Lower lobe of right lung (tissue), 2 donors: ENCODE measurements around the gene M6PR. TPM values are rescaled to one million over a fixed set of nuclear protein-coding genes. Genes with fewer than 3 reads are reported as not detected.
A peak's percentile ranks its signal among the peaks of the same experiment; 100 is the strongest.
"Not testable (repeated sequence)": the region's sequence is repeated elsewhere in the genome, so short reads cannot be mapped to it uniquely, and the experiment has no call there.

ENCODE experiments used
- ATAC-seq, 2 donors: fragments of 200-7000 bp; cut with Tn5 transposase; one replicate each; pipeline ENCODE4 v1.9.1; 2020 to 2022; ENCODE audit warnings: mild to moderate bottlenecking in 2 of 2, moderate library complexity in 2 of 2
- DNase-seq: peaks from one replicate; pipeline ENCODE4 v3.0.0-alpha.2; 2020
- H3K27ac ChIP-seq: fragments of 200-600 bp; one replicate; pipeline ENCODE4 v1.8.0; 2022
- H3K27me3 ChIP-seq: fragments of 200-600 bp; one replicate; pipeline ENCODE4 v1.8.0; 2022; ENCODE audit warnings: low read depth
- H3K36me3 ChIP-seq: fragments of 200-600 bp; one replicate; pipeline ENCODE4 v1.8.0; 2022; ENCODE audit warnings: mild to moderate bottlenecking
- H3K4me1 ChIP-seq: fragments of 200-600 bp; one replicate; pipeline ENCODE4 v1.8.0; 2022
- H3K4me3 ChIP-seq: fragments of 200-600 bp; one replicate; pipeline ENCODE4 v1.8.0; 2022; ENCODE audit warnings: mild to moderate bottlenecking
- H3K9me3 ChIP-seq: fragments of 200-600 bp; one replicate; pipeline ENCODE4 v1.8.0; 2022
- intact Hi-C: fragments of 100-400 bp; cut with DNase I; formaldehyde crosslinking; loops from one replicate; pipeline ENCODE4 v1.11.0; 2022
- total RNA-seq: library from RNA; stranded (reverse); fragmentation: NEBNext Ultra II Directional; extraction: Animal tissue kit (Norgen Biotek cat#: 25700); gene quantifications from one replicate; pipeline ENCODE4 v1.2.1, GENCODE V29; 2021
- TF ChIP-seq, protein P1 (sequence below): fragments of 200-600 bp; IDR thresholded peaks from one replicate; pipeline ENCODE4 v1.8.0; 2022; ENCODE audit warnings: antibody characterized with exemption, mild to moderate bottlenecking
- donor health status: DM: no; HTN: yes; CAD: no; lungs with severe emphysema.

The M6PR gene
- total RNA-seq, 1 donor from 2014 or later = 226 TPM

DNA sequence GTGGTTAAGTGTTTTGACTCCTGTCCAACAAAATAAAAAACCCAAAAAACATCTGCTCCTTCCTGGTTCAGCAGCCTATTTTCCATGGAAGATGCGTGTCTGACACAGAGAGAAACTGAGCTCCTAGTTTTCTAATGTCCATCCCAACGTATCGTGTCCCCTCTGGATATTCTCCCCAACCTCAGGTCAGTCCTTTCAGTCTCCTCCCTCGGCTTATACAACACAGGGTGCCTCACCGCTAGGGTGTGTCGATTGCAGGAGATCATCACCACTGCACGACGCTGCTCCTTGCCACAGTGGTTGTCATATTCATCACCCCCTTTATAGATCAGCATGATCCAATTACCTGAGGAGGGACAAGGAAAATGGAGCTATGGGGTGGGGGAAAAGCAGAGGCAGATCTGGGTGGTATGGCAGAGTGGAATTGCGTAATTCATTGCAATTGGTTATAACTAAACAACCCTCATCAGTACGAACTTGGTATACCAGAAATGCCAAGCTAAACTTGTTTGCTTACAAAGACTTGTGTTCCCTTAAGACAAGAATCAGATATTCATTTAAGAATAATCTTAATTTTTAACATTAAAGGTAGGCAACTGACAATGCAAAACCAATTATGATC is 5.8 kb downstream of the M6PR start:
- Histone ChIP-seq H3K27ac (no peak overlapping the region), H3K27me3 (no peaks in the 10 kb centered on the region), H3K4me3 (no peak overlapping the region), H3K36me3 (peaks cover 56% of the 10 kb centered on the region), H3K4me1 (peaks cover 17% of the 10 kb centered on the region), H3K9me3 (no peaks in the 10 kb centered on the region)
- ATAC-seq (no peak), DNase-seq (no peak)
- intact Hi-C loops = no loop called here
- TF ChIP-seq, protein P1, sequence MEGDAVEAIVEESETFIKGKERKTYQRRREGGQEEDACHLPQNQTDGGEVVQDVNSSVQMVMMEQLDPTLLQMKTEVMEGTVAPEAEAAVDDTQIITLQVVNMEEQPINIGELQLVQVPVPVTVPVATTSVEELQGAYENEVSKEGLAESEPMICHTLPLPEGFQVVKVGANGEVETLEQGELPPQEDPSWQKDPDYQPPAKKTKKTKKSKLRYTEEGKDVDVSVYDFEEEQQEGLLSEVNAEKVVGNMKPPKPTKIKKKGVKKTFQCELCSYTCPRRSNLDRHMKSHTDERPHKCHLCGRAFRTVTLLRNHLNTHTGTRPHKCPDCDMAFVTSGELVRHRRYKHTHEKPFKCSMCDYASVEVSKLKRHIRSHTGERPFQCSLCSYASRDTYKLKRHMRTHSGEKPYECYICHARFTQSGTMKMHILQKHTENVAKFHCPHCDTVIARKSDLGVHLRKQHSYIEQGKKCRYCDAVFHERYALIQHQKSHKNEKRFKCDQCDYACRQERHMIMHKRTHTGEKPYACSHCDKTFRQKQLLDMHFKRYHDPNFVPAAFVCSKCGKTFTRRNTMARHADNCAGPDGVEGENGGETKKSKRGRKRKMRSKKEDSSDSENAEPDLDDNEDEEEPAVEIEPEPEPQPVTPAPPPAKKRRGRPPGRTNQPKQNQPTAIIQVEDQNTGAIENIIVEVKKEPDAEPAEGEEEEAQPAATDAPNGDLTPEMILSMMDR = no peak

DNA sequence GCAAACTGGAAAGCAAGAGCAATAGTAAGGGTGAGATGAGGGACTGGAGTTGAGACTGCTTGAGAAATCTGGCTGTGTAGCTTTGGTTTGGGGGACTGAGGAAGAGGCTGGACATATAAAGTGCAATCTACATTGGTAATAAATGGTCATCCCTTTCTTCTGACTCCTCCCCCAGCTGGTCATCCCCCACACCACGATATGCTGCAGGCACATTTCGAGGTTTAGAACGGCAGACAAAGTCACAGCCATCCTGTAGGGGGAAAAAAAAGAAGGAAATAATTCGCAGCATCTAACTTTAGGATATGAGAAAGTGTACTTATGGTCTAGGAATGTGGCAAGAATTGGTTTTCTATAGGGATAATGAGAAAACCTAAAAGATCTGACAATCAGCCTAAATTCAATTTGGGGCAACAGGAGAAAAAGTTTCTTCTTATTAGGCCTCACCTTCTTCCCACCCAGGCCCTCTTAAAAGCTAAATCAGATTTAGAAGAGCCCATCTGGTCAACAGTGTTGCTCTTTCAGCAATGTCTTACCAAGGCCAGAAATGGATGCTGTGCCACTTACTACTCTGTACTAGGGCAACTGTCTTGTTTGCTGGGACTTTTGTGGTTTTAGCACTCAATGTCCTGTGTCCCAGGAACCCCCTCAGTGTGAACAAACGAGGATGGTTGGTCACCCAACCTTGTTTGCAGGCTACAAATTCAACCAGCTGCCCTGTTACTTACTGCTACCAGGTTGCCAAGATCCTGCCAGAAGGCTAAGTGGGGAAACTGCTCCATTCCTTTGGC is 7.6 kb downstream of the M6PR start:
- intact Hi-C loops = no loop called here
- DNase-seq (no peak), ATAC-seq (no peak)
- Histone ChIP-seq H3K9me3 (no peaks in the 10 kb centered on the region), H3K27ac (no peak overlapping the region), H3K27me3 (no peaks in the 10 kb centered on the region), H3K36me3 (peaks cover 74% of the 10 kb centered on the region), H3K4me1 (no peaks in the 10 kb centered on the region), H3K4me3 (no peak overlapping the region)
- TF ChIP-seq, protein P1 = no peak

DNA sequence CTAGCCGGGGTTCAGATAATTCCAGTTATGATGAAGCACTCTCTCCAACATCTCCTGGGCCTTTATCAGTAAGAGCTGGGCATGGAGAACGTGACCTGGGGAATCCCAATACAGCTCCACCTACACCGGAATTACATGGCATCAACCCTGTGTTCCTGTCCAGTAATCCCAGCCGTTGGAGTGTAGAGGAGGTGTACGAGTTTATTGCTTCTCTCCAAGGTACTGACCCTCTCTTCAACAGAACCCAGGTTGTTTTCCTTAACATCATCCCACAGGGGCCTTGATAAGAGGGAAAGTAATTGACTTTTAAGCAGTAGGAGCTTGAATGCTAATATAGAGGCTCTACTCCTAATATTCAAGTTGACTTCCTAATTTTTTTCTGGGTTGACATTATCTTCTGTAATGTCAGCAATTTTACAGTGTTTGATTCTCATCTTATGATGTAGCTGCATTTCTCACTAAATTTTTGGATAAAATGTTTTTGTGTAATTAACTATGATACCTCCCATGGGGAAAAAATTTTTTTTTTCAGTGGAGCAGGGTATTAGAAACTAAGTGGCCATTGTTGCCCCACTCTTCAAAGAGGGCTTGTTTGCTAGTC is 11.5 kb downstream of the M6PR start:
- H3K36me3 ChIP-seq = peaks cover 78% of the 10 kb centered on the region
- H3K4me3 ChIP-seq, H3K9me3 ChIP-seq, H3K27me3 ChIP-seq, intact Hi-C loops, H3K27ac ChIP-seq, DNase-seq, H3K4me1 ChIP-seq, ATAC-seq: not testable (repeated sequence)

DNA sequence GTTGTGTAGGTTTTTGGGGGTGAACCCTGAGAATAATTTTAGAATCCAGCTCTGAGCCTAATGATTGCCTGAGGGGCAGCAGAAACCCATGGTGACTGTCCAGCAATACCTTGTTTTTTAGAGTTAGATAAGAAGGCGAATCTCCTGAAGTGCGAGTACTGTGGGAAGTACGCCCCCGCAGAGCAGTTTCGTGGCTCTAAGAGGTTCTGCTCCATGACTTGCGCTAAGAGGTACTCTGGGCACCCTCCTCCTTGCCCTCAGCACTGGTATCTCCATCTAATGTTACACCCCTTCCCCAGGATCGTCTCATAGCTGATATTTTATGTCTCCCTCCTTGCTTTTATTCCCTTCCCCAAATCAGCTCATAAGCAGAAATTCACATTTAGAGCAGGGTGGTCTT is 12.7 kb downstream of the M6PR start:
- Histone ChIP-seq H3K4me1 (no peaks in the 10 kb centered on the region), H3K9me3 (no peaks in the 10 kb centered on the region), H3K27ac (no peak overlapping the region), H3K36me3 (peaks cover 73% of the 10 kb centered on the region), H3K27me3 (no peaks in the 10 kb centered on the region), H3K4me3 (no peak overlapping the region)
- intact Hi-C loops = no loop called here
- DNase-seq (no peak), ATAC-seq (no peak)
- TF ChIP-seq, protein P1 = no peak

DNA sequence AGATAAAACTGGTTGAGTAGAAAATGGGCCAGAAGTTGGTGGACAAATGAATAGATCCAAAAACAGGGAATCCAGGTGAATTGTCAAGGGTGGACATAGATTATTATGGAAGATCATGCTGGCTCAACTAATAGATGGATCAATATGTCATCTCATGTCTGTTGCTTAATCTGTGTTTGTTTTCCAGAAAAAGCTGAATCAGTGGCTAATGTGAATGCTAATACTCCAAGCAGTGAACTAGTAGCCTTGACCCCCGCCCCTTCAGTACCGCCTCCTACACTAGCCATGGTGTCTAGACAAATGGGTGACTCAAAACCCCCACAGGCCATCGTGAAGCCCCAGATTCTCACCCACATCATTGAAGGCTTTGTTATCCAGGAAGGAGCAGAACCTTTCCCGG is 15.4 kb downstream of the M6PR start:
- H3K4me1 ChIP-seq, intact Hi-C loops, H3K27ac ChIP-seq, DNase-seq, ATAC-seq, H3K4me3 ChIP-seq, H3K27me3 ChIP-seq, H3K9me3 ChIP-seq: not testable (repeated sequence)
- peaks cover 88% of the 10 kb centered on the region for H3K36me3 ChIP-seq

DNA sequence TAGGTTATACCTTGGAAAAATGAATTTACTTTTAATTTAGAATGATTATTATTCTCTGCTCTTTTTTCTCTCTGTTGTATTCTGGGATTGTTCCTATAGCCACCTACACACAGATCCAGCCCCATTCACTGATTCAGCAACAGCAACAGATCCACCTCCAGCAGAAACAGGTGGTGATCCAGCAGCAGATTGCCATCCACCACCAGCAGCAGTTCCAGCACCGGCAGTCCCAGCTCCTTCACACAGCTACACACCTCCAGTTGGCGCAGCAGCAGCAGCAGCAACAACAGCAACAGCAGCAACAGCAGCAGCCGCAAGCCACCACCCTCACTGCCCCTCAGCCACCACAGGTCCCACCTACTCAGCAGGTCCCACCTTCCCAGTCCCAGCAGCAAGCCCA is 17.0 kb downstream of the M6PR start:
- H3K4me3 ChIP-seq, DNase-seq, intact Hi-C loops, H3K4me1 ChIP-seq, H3K27me3 ChIP-seq, H3K27ac ChIP-seq, H3K9me3 ChIP-seq: not testable (repeated sequence)
- peaks cover 86% of the 10 kb centered on the region for H3K36me3 ChIP-seq
- ATAC-seq = peak in 1 of 2 donors; percentile 7

DNA sequence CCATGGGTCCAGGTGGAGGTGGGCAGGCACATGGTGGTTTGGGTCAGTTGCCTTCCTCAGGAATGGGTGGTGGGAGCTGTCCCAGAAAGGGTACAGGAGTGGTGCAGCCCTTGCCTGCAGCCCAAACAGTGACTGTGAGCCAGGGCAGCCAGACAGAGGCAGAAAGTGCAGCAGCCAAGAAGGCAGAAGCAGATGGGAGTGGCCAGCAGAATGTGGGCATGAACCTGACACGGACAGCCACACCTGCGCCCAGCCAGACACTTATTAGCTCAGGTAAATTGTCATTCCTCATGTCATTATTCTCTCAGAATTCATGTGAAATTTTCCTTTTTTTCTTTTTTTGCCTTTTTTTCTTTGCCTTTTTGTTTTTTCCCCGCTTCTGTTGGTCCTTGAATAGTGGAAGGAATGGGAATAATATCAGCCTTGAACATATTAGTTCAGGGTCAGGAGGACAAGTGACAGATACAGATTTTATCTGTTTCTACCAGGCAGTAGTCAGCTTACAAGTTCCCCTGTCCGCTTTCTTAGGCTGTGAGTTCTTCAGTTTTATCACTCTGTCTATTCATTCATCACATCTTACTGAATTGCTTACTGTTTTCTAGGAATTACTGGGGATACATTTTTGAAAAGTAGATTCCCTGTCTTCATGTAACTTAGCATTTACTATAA is 18.7 kb downstream of the M6PR start:
- not testable (repeated sequence) for H3K27me3 ChIP-seq

More for the DNA sequence above, 18.7 kb downstream of the M6PR start:
- H3K9me3 ChIP-seq, H3K4me1 ChIP-seq, ATAC-seq, H3K27ac ChIP-seq, DNase-seq, intact Hi-C loops, H3K4me3 ChIP-seq: not testable (repeated sequence)
- peaks cover 71% of the 10 kb centered on the region for H3K36me3 ChIP-seq
